Measurements from ENCODE around the gene MGST2. TPM values are rescaled to one million over a fixed set of nuclear protein-coding genes. Genes with fewer than 3 reads are reported as not detected.
A peak's percentile ranks its signal among the peaks of the same experiment; 100 is the strongest.
"Not testable (repeated sequence)": the region's sequence is repeated elsewhere in the genome, so short reads cannot be mapped to it uniquely, and the experiment has no call there.

The MGST2 gene
- total and polyA plus RNA-seq, 10 of the 15 experiments (the other 5 are each of a cell fraction or from before 2014, with no cell fraction given) = 19.0 to 50.1 (median 30.6) TPM

DNA sequence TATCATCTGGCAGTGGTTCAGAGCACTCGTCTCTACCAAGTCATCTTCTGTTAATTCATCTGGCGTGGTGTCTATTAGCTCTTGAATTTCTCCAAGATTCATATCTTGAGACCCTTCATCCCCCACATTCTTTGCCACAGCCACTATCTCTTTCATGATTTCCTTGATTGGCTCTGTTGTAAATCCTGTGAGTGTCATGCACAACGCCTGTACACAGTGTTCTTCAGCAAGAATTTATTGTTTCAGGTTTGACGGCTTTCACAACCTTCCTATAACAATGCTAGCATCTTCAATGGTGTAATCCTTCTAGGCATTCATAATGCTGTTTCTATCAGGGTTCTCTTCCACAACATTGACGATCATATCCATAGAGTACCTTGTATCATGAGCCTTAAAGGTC is 30.9 kb downstream of the MGST2 start:
- no peak for TF ChIP-seq BACH1 (IDR thresholded peaks at IDR 0.05; ENCODE audit: borderline replicate concordance)
- TF ChIP-seq PML (IDR thresholded peaks at IDR 0.05; ENCODE audit: low read length) = no peak
- no peak for TF ChIP-seq CREM (IDR thresholded peaks at IDR 0.05; ENCODE audit: low read depth)
- no peaks in the 10 kb centered on the region; a peak in 1 of 4 replicates for H3K36me3 ChIP-seq (ENCODE audit: control insufficient read depth in 2 of 2, insufficient read depth in 2 of 2, low read length in 1 of 2)
- ChIA-PET SMC1A (ENCODE audit: uncharacterized antibody, unreplicated experiment) (no interaction called here), POLR2A (no interaction called here), CTCF (no interaction called here), RAD21 (ENCODE audit: unreplicated experiment) (no interaction called here)
- peaks cover 5% of the 10 kb centered on the region for H3K4me1 ChIP-seq (ENCODE audit: control insufficient read depth, insufficient read depth, low read length)
- no peak overlapping the region for H3K4me2 ChIP-seq (ENCODE audit: control insufficient read depth, insufficient read depth)
- in situ Hi-C loops (cut with MboI) (no loop called here), intact Hi-C loops (cut with micrococcal nuclease; ENCODE audit: unreplicated experiment) (no loop called here)
- no TSS peak for BruUV-seq (replicated peaks)
- H3K9ac ChIP-seq (ENCODE audit: control insufficient read depth, insufficient read depth, low read length) = no peak overlapping the region
- no peaks in the 10 kb centered on the region for H4K20me1 ChIP-seq (ENCODE audit: control insufficient read depth, insufficient read depth)
- ATAC-seq (no peak), FAIRE-seq (no peak), DNase-seq (ENCODE audit: low read depth, low spot score) (no peak)
- H3K9me3 ChIP-seq (replicated peaks; ENCODE audit: control insufficient read depth, insufficient read depth, low read length) = no peaks in the 10 kb centered on the region; the same call in 2 of the 3 replicates
- no peak overlapping the region for H3K27ac ChIP-seq (ENCODE audit: control insufficient read depth, insufficient read depth)
- no peak overlapping the region for H3K4me3 ChIP-seq
- no peak overlapping the region for H2AFZ ChIP-seq (ENCODE audit: control insufficient read depth, low read depth, low read length)
- no peaks in the 10 kb centered on the region for H3K27me3 ChIP-seq (replicated peaks in 1 of 2; ENCODE audit: control insufficient read depth in 2 of 2, insufficient read depth in 2 of 2, low read length in 1 of 2)
- no peaks in the 10 kb centered on the region for H3K79me2 ChIP-seq (ENCODE audit: control insufficient read depth, insufficient read depth, low read length)
- WGBS (ENCODE audit: insufficient coverage, insufficient replicate concordance, low lambda C conversion rate, missing lambda C conversion rate) = 91% methylated on average over 5 of the region's 5 CpGs

DNA sequence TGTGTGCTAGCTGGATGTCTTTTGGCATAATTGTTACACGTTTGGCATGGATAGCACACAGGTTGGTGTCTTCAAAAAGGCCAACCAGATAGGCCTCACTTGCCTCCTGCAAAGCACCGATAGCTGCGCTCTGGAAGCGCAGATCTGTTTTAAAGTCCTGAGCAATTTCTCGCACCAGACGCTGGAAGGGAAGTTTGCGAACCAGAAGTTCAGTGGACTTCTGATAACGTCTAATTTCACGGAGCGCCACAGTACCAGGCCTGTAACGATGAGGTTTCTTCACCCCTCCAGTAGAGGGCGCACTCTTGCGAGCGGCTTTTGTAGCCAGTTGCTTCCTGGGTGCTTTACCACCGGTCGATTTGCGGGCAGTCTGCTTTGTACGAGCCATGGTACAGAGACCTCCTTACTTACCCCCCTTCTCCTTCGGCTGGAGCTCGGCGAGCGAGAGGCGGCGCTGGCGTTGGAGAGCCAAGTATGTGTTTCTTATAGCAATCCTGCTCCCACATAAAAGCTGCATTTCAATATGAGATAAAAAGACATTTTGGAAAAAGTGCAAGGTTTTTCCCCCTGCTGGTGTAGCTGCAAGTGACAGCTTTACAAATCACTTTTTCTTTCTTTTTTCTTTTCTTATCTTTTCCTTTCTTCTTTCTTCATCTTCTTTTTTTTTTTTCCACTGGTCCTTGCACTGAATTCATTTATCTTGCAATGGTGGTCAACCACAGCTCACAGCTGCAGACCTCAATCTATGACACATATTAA is 32.7 kb downstream of the MGST2 start:
- H3K4me3 ChIP-seq; ATAC-seq; H3K27ac ChIP-seq (ENCODE audit: control insufficient read depth, insufficient read depth); H2AFZ ChIP-seq (ENCODE audit: control insufficient read depth, low read depth, low read length); H3K9ac ChIP-seq (ENCODE audit: control insufficient read depth, insufficient read depth, low read length); H4K20me1 ChIP-seq (ENCODE audit: control insufficient read depth, insufficient read depth); FAIRE-seq; BruUV-seq (replicated peaks); H3K79me2 ChIP-seq (ENCODE audit: control insufficient read depth, insufficient read depth, low read length); H3K9me3 ChIP-seq (replicated peaks; ENCODE audit: control insufficient read depth, insufficient read depth, low read length); intact Hi-C loops (cut with micrococcal nuclease; ENCODE audit: unreplicated experiment); in situ Hi-C loops (cut with MboI); H3K4me2 ChIP-seq (ENCODE audit: control insufficient read depth, insufficient read depth); H3K4me1 ChIP-seq (ENCODE audit: control insufficient read depth, insufficient read depth, low read length); DNase-seq (ENCODE audit: low read depth, low spot score); H3K27me3 ChIP-seq (replicated peaks in 1 of 2; ENCODE audit: control insufficient read depth in 2 of 2, insufficient read depth in 2 of 2, low read length in 1 of 2); RAD21 ChIA-PET (ENCODE audit: unreplicated experiment); H3K36me3 ChIP-seq (ENCODE audit: control insufficient read depth in 2 of 2, insufficient read depth in 2 of 2, low read length in 1 of 2); POLR2A ChIA-PET: not testable (repeated sequence)
- 0 out of 6 replicates have a peak, but pooled peaks of 1 of the 3 experiments have one; percentile 12 for TF ChIP-seq CTCF (IDR thresholded peaks at IDR 0.05 in 2 of 3, conservative IDR thresholded peaks at IDR 0.05 in 1 of 3; ENCODE audit: control insufficient read depth in 2 of 3, extremely low read depth in 1 of 3, insufficient read depth in 1 of 3, low read depth in 3 of 3, low read length in 3 of 3)
- ChIA-PET SMC1A (ENCODE audit: uncharacterized antibody, unreplicated experiment) (interaction anchor here (1.3 kb wide), 1 partner anchor 15 kb away, joined by 3 read pairs; no protein-coding TSS in a partner anchor), CTCF (interaction anchor here (1.0 kb wide), 1 partner anchor 13 kb away, joined by 3 read pairs; no protein-coding TSS in a partner anchor)
- 96% methylated on average over 8 of the region's 25 CpGs for WGBS (ENCODE audit: insufficient coverage, insufficient replicate concordance, low lambda C conversion rate, missing lambda C conversion rate)
